Liver (tissue), 9 donors: ENCODE measurements around the gene C19orf25. TPM values are rescaled to one million over a fixed set of nuclear protein-coding genes. Genes with fewer than 3 reads are reported as not detected.

Experiments
- DNase-seq: peaks from one replicate; pipeline ENCODE4 v3.0.0-alpha.2; 2017; ENCODE audit warnings: low spot score
- H3K27ac ChIP-seq, 2 donors: one replicate each; pipeline ENCODE4 v1.7.0; 2013; ENCODE audit warnings: inconsistent platforms in 2 of 2, low read length in 2 of 2, control low read depth in 1 of 2, low read depth in 1 of 2, mild to moderate bottlenecking in 1 of 2
- H3K27me3 ChIP-seq, 4 donors: one replicate each; pipeline versions ENCODE4 v1.6.1 to v1.7.0; 2013; ENCODE audit warnings: low read length in 3 of 4, inconsistent platforms in 1 of 4, mild to moderate bottlenecking in 1 of 4, moderate library complexity in 1 of 4; ENCODE audit not compliant: control insufficient read depth in 4 of 4, insufficient read depth in 4 of 4
- H3K36me3 ChIP-seq, 4 donors: one replicate each; pipeline versions ENCODE4 v1.6.1 to v1.7.0; 2013; ENCODE audit warnings: low read length in 3 of 4, mild to moderate bottlenecking in 3 of 4, low read depth in 1 of 4, moderate library complexity in 1 of 4; ENCODE audit not compliant: control insufficient read depth in 4 of 4, insufficient read depth in 3 of 4
- H3K4me1 ChIP-seq, 4 donors: one replicate each; pipeline versions ENCODE4 v1.6.1 to v1.7.0; 2013; ENCODE audit warnings: low read length in 3 of 4, mild to moderate bottlenecking in 3 of 4, moderate library complexity in 1 of 4; ENCODE audit not compliant: control insufficient read depth in 4 of 4, insufficient read depth in 4 of 4
- H3K4me3 ChIP-seq, 3 donors: one replicate each; pipeline versions ENCODE4 v1.6.1 to v1.7.0; 2013; ENCODE audit warnings: low read length in 3 of 3, control low read depth in 1 of 3, low read depth in 1 of 3, mild to moderate bottlenecking in 1 of 3
- H3K9ac ChIP-seq, 2 donors: one replicate each; pipeline ENCODE4 v1.7.0; 2013; ENCODE audit warnings: low read length in 2 of 2, mild to moderate bottlenecking in 2 of 2, moderate library complexity in 2 of 2, control low read depth in 1 of 2, low read depth in 1 of 2
- H3K9me3 ChIP-seq, 4 donors: one replicate each; pipeline versions ENCODE4 v1.6.1 to v1.7.0; 2013; ENCODE audit warnings: low read length in 3 of 4; ENCODE audit not compliant: control insufficient read depth in 4 of 4
- EGR1 ChIP-seq, 2 donors: IDR thresholded peaks; 2 replicates each; pipeline ENCODE4 v1.6.1; 2016 to 2018; ENCODE audit warnings: antibody characterized with exemption in 2 of 2, low read depth in 2 of 2
- FOXA1 ChIP-seq: IDR thresholded peaks from 2 replicates; pipeline ENCODE4 v1.6.1; 2016; ENCODE audit warnings: antibody characterized with exemption
- FOXA2 ChIP-seq: IDR thresholded peaks from 2 replicates; pipeline ENCODE4 v1.6.1; 2016; ENCODE audit warnings: antibody characterized with exemption
- GABPA ChIP-seq, 2 donors: IDR thresholded peaks in 1 of 2; conservative IDR thresholded peaks in 1 of 2; 2 replicates each; pipeline ENCODE4 v1.6.1; 2016; ENCODE audit warnings: antibody characterized with exemption in 2 of 2, mild to moderate bottlenecking in 1 of 2, moderate library complexity in 1 of 2
- HNF4A ChIP-seq, 2 donors: conservative IDR thresholded peaks; 2 replicates each; pipeline ENCODE4 v1.6.1; 2016; ENCODE audit warnings: antibody characterized with exemption in 2 of 2, mild to moderate bottlenecking in 2 of 2
- HNF4G ChIP-seq: IDR thresholded peaks from 2 replicates; pipeline ENCODE4 v1.6.1; 2016; ENCODE audit warnings: antibody characterized with exemption
- JUND ChIP-seq, 2 donors: IDR thresholded peaks; 2 replicates each; pipeline ENCODE4 v1.6.1; 2016; ENCODE audit warnings: antibody characterized with exemption in 2 of 2
- NR2F2 ChIP-seq: IDR thresholded peaks from 2 replicates; pipeline ENCODE4 v1.6.1; 2016; ENCODE audit warnings: antibody characterized with exemption
- RAD21 ChIP-seq, 2 donors: IDR thresholded peaks; 2 replicates each; pipeline ENCODE4 v1.6.1; 2016; ENCODE audit warnings: antibody characterized with exemption in 2 of 2, mild to moderate bottlenecking in 2 of 2
- RXRA ChIP-seq, 2 donors: IDR thresholded peaks; 2 replicates each; pipeline ENCODE4 v1.6.1; 2017 to 2018; ENCODE audit warnings: antibody characterized with exemption in 2 of 2, mild to moderate bottlenecking in 1 of 2
- SP1 ChIP-seq: IDR thresholded peaks from 2 replicates; pipeline ENCODE4 v1.6.1; 2018; ENCODE audit warnings: antibody characterized with exemption, mild to moderate bottlenecking
- TAF1 ChIP-seq: conservative IDR thresholded peaks from 2 replicates; pipeline ENCODE4 v1.6.1; 2016; ENCODE audit warnings: antibody characterized with exemption, mild to moderate bottlenecking
- YY1 ChIP-seq: IDR thresholded peaks from 2 replicates; pipeline ENCODE4 v1.6.1; 2016; ENCODE audit warnings: antibody characterized with exemption, mild to moderate bottlenecking
- WGBS: extraction: QIAGEN DNeasy Blood & Tissue Kit; methylation state at CpG from one replicate; pipeline ENCODE4 v1.1.7; 2013; 5-methylcytosine and 5-hydroxymethylcytosine counted together
- polyA plus RNA-seq, 2 donors: library from polyadenylated mRNA; stranded (reverse) in 1 of 2; unstranded in 1 of 2; fragments of 200-250 nt in 1 of 2; fragments of >200 nt in 1 of 2; fragmentation: Nextera tagmentation in 1 of 2; extraction: Ambion mirVana in 1 of 2; gene quantifications; one replicate each; pipeline versions ENCODE4 v1.2.1 to v1.2.3, GENCODE V29; 2013 to 2015
- total RNA-seq, 2 donors: library from RNA; depleted of rRNA; stranded (reverse); fragments of >200 nt; gene quantifications; one replicate each; pipeline ENCODE4 v1.2.3, GENCODE V29; 2014
- TF ChIP-seq, protein P1 (sequence below): IDR thresholded peaks from 2 replicates; pipeline ENCODE4 v1.6.1; 2016; ENCODE audit warnings: antibody characterized with exemption
- TF ChIP-seq, protein P2 (sequence below): fragments of 150-350 bp; IDR thresholded peaks from 2 replicates; pipeline ENCODE4 v1.5.1; 2017; ENCODE audit warnings: improper control_type of control experiment, low read depth, low read length; ENCODE audit not compliant: missing input control
- TF ChIP-seq, protein P3 (sequence below): IDR thresholded peaks from 2 replicates; pipeline ENCODE4 v1.6.1; 2016; ENCODE audit warnings: antibody characterized with exemption
- TF ChIP-seq, protein P4 (sequence below): IDR thresholded peaks from 2 replicates; pipeline ENCODE4 v1.6.1; 2016; ENCODE audit warnings: antibody characterized with exemption, mild to moderate bottlenecking
- donor health status: healthy.
- donor health status: healthy.
- donor health status: healthy.
- donor health status: healthy.
- donor health status: healthy.

The C19orf25 gene
- total and polyA plus RNA-seq, 4 donors, result 15.1 to 19.8 (median 18.5) TPM

DNA sequence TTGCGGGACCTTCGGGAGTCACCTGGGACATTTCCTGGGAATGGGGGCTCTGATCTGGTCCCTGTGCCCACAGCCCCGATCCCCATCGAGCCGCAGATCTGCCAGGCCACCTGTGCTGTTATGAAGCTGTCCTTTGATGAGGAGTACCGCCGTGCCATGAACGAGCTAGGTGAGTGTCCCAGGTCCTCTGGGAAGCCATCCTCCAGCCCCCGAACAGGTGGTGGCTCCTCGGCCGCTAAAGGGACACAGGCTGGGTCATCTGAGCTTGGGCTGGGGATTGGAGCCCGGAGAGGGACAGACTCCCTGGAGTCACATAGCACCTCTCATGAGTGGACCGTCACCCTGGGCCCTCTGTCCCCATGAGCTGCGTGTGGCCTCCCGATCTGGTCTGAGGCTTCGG is 21.1 kb downstream of the C19orf25 start:
- no peak for DNase-seq
- Histone ChIP-seq H3K9me3 (no peaks in the 10 kb centered on the region), H3K27me3 (peaks cover 0 to 16% (median 4%) of the 10 kb centered on the region in 4 donors), H3K4me1 (peaks cover 0 to 19% (median 2%) of the 10 kb centered on the region in 4 donors), H3K27ac (no peak overlapping the region), H3K4me3 (no peak overlapping the region), H3K9ac (no peak overlapping the region), H3K36me3 (peaks cover 0 to 1% (median 0%) of the 10 kb centered on the region in 4 donors)
- TF ChIP-seq EGR1 (IDR thresholded peaks at IDR 0.05; ENCODE audit: low read depth in 2 of 2), result no peak
- TF ChIP-seq, protein P1, sequence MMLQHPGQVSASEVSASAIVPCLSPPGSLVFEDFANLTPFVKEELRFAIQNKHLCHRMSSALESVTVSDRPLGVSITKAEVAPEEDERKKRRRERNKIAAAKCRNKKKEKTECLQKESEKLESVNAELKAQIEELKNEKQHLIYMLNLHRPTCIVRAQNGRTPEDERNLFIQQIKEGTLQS, result no peak
- no peak for TF ChIP-seq FOXA2
- no peak for TF ChIP-seq YY1
- TF ChIP-seq TAF1, result no peak
- 82% methylated on average over 16 of the region's 16 CpGs for WGBS

DNA sequence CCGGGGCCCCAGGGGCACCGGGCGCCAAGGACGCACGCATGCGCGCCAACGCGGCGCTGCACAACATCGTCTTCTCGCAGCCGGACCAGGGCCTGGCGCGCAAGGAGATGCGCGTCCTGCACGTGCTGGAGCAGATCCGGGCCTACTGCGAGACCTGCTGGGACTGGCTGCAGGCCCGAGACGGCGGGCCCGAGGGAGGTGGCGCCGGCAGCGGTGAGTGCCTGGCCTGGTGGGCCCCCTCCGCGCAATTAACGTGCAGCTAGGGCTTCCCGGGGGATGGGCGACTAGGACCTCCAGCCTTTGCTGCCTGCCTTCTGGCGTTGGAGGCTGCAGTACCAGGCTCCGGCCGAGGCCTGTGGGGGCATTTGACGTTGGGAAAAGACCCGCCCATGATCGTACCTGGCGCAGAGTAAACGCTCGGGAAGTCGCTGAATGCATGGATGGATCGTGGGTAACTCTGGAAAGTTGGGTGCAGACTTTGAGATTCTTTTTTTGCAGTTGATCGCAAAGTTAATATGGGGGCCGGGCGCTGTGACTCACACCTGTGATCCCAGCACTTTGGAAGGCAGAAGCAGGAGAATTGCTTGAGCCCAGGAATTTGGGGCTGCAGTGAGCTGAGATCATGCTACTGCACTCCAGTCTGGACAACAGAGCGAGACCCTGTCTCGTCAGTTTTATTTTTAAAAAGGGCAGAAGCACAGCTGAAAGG is 21.8 kb downstream of the C19orf25 start:
- H3K9me3 ChIP-seq, result no peaks in the 10 kb centered on the region
- no peak overlapping the region for H3K4me3 ChIP-seq
- TF ChIP-seq GABPA (IDR thresholded peaks at IDR 0.05 in 1 of 2, conservative IDR thresholded peaks at IDR 0.05 in 1 of 2) (no peak), HNF4G (no peak), NR2F2 (no peak), RAD21 (IDR thresholded peaks at IDR 0.05) (no peak), HNF4A (conservative IDR thresholded peaks at IDR 0.05) (no peak), RXRA (IDR thresholded peaks at IDR 0.05) (no peak), FOXA2 (no peak), FOXA1 (no peak), JUND (IDR thresholded peaks at IDR 0.05) (no peak), TAF1 (no peak), SP1 (no peak), YY1 (no peak)
- TF ChIP-seq, protein P1, result no peak
- TF ChIP-seq, protein P2, sequence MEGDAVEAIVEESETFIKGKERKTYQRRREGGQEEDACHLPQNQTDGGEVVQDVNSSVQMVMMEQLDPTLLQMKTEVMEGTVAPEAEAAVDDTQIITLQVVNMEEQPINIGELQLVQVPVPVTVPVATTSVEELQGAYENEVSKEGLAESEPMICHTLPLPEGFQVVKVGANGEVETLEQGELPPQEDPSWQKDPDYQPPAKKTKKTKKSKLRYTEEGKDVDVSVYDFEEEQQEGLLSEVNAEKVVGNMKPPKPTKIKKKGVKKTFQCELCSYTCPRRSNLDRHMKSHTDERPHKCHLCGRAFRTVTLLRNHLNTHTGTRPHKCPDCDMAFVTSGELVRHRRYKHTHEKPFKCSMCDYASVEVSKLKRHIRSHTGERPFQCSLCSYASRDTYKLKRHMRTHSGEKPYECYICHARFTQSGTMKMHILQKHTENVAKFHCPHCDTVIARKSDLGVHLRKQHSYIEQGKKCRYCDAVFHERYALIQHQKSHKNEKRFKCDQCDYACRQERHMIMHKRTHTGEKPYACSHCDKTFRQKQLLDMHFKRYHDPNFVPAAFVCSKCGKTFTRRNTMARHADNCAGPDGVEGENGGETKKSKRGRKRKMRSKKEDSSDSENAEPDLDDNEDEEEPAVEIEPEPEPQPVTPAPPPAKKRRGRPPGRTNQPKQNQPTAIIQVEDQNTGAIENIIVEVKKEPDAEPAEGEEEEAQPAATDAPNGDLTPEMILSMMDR, result no peak
- TF ChIP-seq, protein P3, sequence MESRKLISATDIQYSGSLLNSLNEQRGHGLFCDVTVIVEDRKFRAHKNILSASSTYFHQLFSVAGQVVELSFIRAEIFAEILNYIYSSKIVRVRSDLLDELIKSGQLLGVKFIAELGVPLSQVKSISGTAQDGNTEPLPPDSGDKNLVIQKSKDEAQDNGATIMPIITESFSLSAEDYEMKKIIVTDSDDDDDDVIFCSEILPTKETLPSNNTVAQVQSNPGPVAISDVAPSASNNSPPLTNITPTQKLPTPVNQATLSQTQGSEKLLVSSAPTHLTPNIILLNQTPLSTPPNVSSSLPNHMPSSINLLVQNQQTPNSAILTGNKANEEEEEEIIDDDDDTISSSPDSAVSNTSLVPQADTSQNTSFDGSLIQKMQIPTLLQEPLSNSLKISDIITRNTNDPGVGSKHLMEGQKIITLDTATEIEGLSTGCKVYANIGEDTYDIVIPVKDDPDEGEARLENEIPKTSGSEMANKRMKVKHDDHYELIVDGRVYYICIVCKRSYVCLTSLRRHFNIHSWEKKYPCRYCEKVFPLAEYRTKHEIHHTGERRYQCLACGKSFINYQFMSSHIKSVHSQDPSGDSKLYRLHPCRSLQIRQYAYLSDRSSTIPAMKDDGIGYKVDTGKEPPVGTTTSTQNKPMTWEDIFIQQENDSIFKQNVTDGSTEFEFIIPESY, result no peak
- TF ChIP-seq, protein P4, sequence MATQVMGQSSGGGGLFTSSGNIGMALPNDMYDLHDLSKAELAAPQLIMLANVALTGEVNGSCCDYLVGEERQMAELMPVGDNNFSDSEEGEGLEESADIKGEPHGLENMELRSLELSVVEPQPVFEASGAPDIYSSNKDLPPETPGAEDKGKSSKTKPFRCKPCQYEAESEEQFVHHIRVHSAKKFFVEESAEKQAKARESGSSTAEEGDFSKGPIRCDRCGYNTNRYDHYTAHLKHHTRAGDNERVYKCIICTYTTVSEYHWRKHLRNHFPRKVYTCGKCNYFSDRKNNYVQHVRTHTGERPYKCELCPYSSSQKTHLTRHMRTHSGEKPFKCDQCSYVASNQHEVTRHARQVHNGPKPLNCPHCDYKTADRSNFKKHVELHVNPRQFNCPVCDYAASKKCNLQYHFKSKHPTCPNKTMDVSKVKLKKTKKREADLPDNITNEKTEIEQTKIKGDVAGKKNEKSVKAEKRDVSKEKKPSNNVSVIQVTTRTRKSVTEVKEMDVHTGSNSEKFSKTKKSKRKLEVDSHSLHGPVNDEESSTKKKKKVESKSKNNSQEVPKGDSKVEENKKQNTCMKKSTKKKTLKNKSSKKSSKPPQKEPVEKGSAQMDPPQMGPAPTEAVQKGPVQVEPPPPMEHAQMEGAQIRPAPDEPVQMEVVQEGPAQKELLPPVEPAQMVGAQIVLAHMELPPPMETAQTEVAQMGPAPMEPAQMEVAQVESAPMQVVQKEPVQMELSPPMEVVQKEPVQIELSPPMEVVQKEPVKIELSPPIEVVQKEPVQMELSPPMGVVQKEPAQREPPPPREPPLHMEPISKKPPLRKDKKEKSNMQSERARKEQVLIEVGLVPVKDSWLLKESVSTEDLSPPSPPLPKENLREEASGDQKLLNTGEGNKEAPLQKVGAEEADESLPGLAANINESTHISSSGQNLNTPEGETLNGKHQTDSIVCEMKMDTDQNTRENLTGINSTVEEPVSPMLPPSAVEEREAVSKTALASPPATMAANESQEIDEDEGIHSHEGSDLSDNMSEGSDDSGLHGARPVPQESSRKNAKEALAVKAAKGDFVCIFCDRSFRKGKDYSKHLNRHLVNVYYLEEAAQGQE, result no peak
- peaks cover under 1 to 21% (median 8%) of the 10 kb centered on the region in 4 donors for H3K27me3 ChIP-seq
- H3K4me1 ChIP-seq, result peaks cover 0 to 23% (median 2%) of the 10 kb centered on the region in 4 donors
- H3K27ac ChIP-seq, result no peak overlapping the region
- no peak for DNase-seq
- 12% methylated on average over 48 of the region's 48 CpGs for WGBS
- H3K9ac ChIP-seq, result no peak overlapping the region
- H3K36me3 ChIP-seq, result peaks cover 0 to 1% (median 0%) of the 10 kb centered on the region in 4 donors
